ENCODE measurements around the gene CTDP1. TPM values are rescaled to one million over a fixed set of nuclear protein-coding genes. Genes with fewer than 3 reads are reported as not detected.

Gene CTDP1
- total RNA-seq, 1 donor from 2014 or later = 20.8 TPM

Other genes starting within 250 kb of the CTDP1 start
- 0.51 TPM for gene KCNG2, start 118.1 kb downstream of the CTDP1 start, total RNA-seq

Data from mesenteric fat pad (tissue), 1 donor.